GM12878 (cell line): Measurements from ENCODE around the gene DOCK9. TPM values are rescaled to one million over a fixed set of nuclear protein-coding genes. Genes with fewer than 3 reads are reported as not detected.
"Not testable (repeated sequence)": the region's sequence is repeated elsewhere in the genome, so short reads cannot be mapped to it uniquely, and the experiment has no call there.

Experiments used
- ATAC-seq: fragments of 200-7000 bp; cut with Tn5 transposase; 3 replicates; pipeline ENCODE4 v1.9.1; 2020; ENCODE audit warnings: mild to moderate bottlenecking, moderate library complexity
- BruUV-seq: library from RNA; stranded (reverse); fragments of 400-500 nt; replicated peaks from 2 replicates; lab custom pipeline; 2021; lab: Mats Ljungman, UMichigan
- CTCF ChIA-PET: fragments of 300-600 bp; sonication (Branson Sonifier 250); formaldehyde crosslinking; extraction: SDS; loops from one replicate; lab custom pipeline; 2021; ENCODE audit warnings: inconsistent platforms; lab: Yijun Ruan, JAX
- POLR2A ChIA-PET: fragments of 350-600 bp; formaldehyde crosslinking; extraction: SDS; loops from one replicate; lab custom pipeline; 2021; ENCODE audit warnings: inconsistent platforms; lab: Charles Lee
- RAD21 ChIA-PET: fragments of 300-600 bp; sonication (Branson Sonifier 250); formaldehyde crosslinking; loops from one replicate; lab custom pipeline; 2023; ENCODE audit warnings: antibody characterized with exemption; ENCODE audit not compliant: unreplicated experiment; lab: Charles Lee
- SMC1A ChIA-PET: fragments of 300-600 bp; sonication (Branson Sonifier 250); formaldehyde crosslinking; loops from one replicate; lab custom pipeline; 2023; ENCODE audit not compliant: unreplicated experiment, uncharacterized antibody; lab: Charles Lee
- DNase-seq: peaks from one replicate; pipeline ENCODE4 v3.0.0-alpha.2; 2011; ENCODE audit warnings: low read depth, low spot score
- FAIRE-seq: peaks from 3 replicates; lab custom pipeline; 2011; peaks lifted over from hg19 to GRCh38; lab: Jason Lieb, UNC
- H2AFZ ChIP-seq: 2 replicates; pipeline ENCODE4 v1.6.0; 2011; ENCODE audit warnings: low read depth, low read length, control low read depth; ENCODE audit not compliant: control insufficient read depth
- H3K27ac ChIP-seq: 2 replicates; pipeline ENCODE4 v1.5.1; 2011; ENCODE audit warnings: control low read depth; ENCODE audit not compliant: control insufficient read depth, insufficient read depth
- H3K27me3 ChIP-seq, 2 experiments: replicated peaks in 1 of 2; 2 replicates each; pipeline versions ENCODE4 v1.6.0 to v1.6.1; 2011; ENCODE audit warnings: low read length in 1 of 2; ENCODE audit not compliant: control insufficient read depth in 2 of 2, insufficient read depth in 2 of 2
- H3K36me3 ChIP-seq, 2 experiments: 2 replicates each; pipeline ENCODE4 v1.5.1; 2011; ENCODE audit warnings: low read length in 1 of 2; ENCODE audit not compliant: control insufficient read depth in 2 of 2, insufficient read depth in 2 of 2
- H3K4me1 ChIP-seq: 2 replicates; pipeline ENCODE4 v1.6.1; 2011; ENCODE audit warnings: mild to moderate bottlenecking, low read length, moderate library complexity, mixed read lengths; ENCODE audit not compliant: control insufficient read depth, insufficient read depth
- H3K4me2 ChIP-seq: 2 replicates; pipeline ENCODE4 v1.6.0; 2011; ENCODE audit warnings: control low read depth; ENCODE audit not compliant: control insufficient read depth, insufficient read depth
- H3K4me3 ChIP-seq: fragments of 200-600 bp; sonication (generic); 2 replicates; pipeline ENCODE4 v1.5.1; 2016
- H3K79me2 ChIP-seq: 2 replicates; pipeline ENCODE4 v1.6.0; 2011; ENCODE audit warnings: low read length; ENCODE audit not compliant: control insufficient read depth, insufficient read depth
- H3K9ac ChIP-seq: 2 replicates; pipeline ENCODE4 v1.8.0; 2011; ENCODE audit warnings: low read length, control low read depth, mixed read lengths; ENCODE audit not compliant: control insufficient read depth, insufficient read depth
- H3K9me3 ChIP-seq: replicated peaks from 3 replicates; pipeline ENCODE4 v1.5.1; 2011; ENCODE audit warnings: mild to moderate bottlenecking, low read length; ENCODE audit not compliant: control insufficient read depth, insufficient read depth
- H4K20me1 ChIP-seq: 2 replicates; pipeline ENCODE4 v1.6.0; 2011; ENCODE audit not compliant: control insufficient read depth, insufficient read depth
- EGR1 ChIP-seq, 2 experiments: IDR thresholded peaks; 1 replicate in 1 of 2; 2 replicates in 1 of 2; pipeline ENCODE4 v1.6.1; 2011 to 2012; ENCODE audit warnings: low read depth in 2 of 2, low read length in 2 of 2, borderline replicate concordance in 1 of 2, mild to moderate bottlenecking in 1 of 2, moderate library complexity in 1 of 2
- FOXM1 ChIP-seq: IDR thresholded peaks from 2 replicates; pipeline ENCODE4 v1.6.1; 2012; ENCODE audit warnings: low read depth, mild to moderate bottlenecking, inconsistent platforms, low read length, moderate library complexity
- NFYA ChIP-seq: IDR thresholded peaks from 2 replicates; pipeline ENCODE4 v1.6.1; 2011; ENCODE audit warnings: low read depth, mild to moderate bottlenecking, low read length, improper control_type of control experiment, borderline replicate concordance
- YBX1 ChIP-seq: fragments of 450-650 bp; IDR thresholded peaks from 2 replicates; pipeline ENCODE4 v1.6.1; 2016; ENCODE audit warnings: antibody characterized with exemption
- YY1 ChIP-seq: IDR thresholded peaks from 2 replicates; pipeline ENCODE4 v1.6.1; 2011; ENCODE audit warnings: low read depth, mild to moderate bottlenecking, low read length
- WGBS: methylation state at CpG from one replicate; pipeline ENCODE4 v1.1.6; 2016; ENCODE audit warnings: low lambda C conversion rate; ENCODE audit not compliant: insufficient replicate concordance, insufficient coverage; ENCODE audit errors: missing lambda C conversion rate; 5-methylcytosine and 5-hydroxymethylcytosine counted together
- in situ Hi-C: fragments of 300-500 bp; cut with MboI; formaldehyde crosslinking; loops from 9 replicates; pipeline ENCODE4 v1.14.3; 2018; ENCODE audit warnings: mixed read lengths
- intact Hi-C: fragments of 100-400 bp; cut with micrococcal nuclease; formaldehyde crosslinking; loops from one replicate; pipeline ENCODE4 v1.14.2; 2022; ENCODE audit not compliant: unreplicated experiment
- polyA plus RNA-seq, 11 experiments: library from polyadenylated mRNA; depleted of rRNA in 4 of 11; unstranded in 6 of 11; stranded (reverse) in 5 of 11; fragments of >200 nt; fragmentation: Nextera tagmentation in 4 of 11; fragmentation: Illumina TruSeq in 1 of 11; extraction: Ambion mirVana in 4 of 11; extraction: Trizol in 1 of 11; gene quantifications; 1 replicate in 1 of 11; 2 replicates in 10 of 11; pipeline versions ENCODE4 v1.2.1 to v1.2.3, GENCODE V29; 2011 to 2016; ENCODE audit warnings: inconsistent platforms in 2 of 11, missing spikeins in 2 of 11, low read depth in 1 of 11
- total RNA-seq, 4 experiments: library from RNA; depleted of rRNA in 3 of 4; stranded (reverse); fragments of >200 nt in 3 of 4; fragmentation: Illumina TruSeq in 1 of 4; extraction: Trizol in 1 of 4; gene quantifications; 2 replicates each; pipeline versions ENCODE4 v1.2.1 to v1.2.3, GENCODE V29; 2013 to 2021
- TF ChIP-seq, protein P1 (sequence below): fragments of 150-350 bp; IDR thresholded peaks from 2 replicates; pipeline ENCODE4 v1.6.1; 2016; ENCODE audit warnings: low read depth, low read length

The DOCK9 gene
- total and polyA plus RNA-seq, 10 of the 15 experiments (the other 5 are each of a cell fraction or from before 2014, with no cell fraction given): 0.09 to 2.9 (median 0.74) TPM

DNA sequence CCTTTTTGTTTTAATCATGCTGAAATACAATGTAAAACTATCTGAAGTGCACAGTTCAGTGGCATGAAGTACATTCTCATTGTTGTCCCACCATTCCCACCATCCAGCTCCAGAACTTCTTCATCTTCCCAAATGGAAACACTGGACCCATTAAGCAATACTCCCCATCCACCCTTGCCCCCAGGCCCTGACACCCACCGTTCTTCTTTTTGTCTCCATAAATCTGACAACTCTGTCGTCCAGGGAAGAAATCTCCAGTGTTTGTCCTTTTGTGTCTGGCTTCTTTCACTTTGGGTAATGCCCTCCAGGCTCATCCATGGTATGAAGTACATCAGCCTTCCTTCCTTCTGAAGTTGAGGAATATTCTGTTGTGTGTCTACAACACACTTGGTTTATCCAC, 222.7 kb downstream of the DOCK9 start:
- RAD21 ChIA-PET: no interaction called here
- H3K27ac ChIP-seq: no peak overlapping the region
- SMC1A ChIA-PET: no interaction called here
- intact Hi-C loops: no loop called here
- no peak overlapping the region for H3K4me3 ChIP-seq
- no peaks in the 10 kb centered on the region for H3K4me1 ChIP-seq
- H3K9ac ChIP-seq: no peak overlapping the region
- POLR2A ChIA-PET: interaction anchor here (0.6 kb wide), 1 partner anchor 133 kb away, joined by 3 read pairs; no protein-coding TSS in a partner anchor
- FAIRE-seq: no peak
- DNase-seq: no peak
- no peak overlapping the region for H3K4me2 ChIP-seq
- no peak overlapping the region for H2AFZ ChIP-seq
- TF ChIP-seq FOXM1 (no peak), YY1 (no peak), NFYA (no peak), EGR1 (IDR thresholded peaks at IDR 0.05; ENCODE audit: borderline replicate concordance in 1 of 2, low read depth in 2 of 2, low read length in 2 of 2) (no peak), YBX1 (no peak)
- TF ChIP-seq, protein P1, sequence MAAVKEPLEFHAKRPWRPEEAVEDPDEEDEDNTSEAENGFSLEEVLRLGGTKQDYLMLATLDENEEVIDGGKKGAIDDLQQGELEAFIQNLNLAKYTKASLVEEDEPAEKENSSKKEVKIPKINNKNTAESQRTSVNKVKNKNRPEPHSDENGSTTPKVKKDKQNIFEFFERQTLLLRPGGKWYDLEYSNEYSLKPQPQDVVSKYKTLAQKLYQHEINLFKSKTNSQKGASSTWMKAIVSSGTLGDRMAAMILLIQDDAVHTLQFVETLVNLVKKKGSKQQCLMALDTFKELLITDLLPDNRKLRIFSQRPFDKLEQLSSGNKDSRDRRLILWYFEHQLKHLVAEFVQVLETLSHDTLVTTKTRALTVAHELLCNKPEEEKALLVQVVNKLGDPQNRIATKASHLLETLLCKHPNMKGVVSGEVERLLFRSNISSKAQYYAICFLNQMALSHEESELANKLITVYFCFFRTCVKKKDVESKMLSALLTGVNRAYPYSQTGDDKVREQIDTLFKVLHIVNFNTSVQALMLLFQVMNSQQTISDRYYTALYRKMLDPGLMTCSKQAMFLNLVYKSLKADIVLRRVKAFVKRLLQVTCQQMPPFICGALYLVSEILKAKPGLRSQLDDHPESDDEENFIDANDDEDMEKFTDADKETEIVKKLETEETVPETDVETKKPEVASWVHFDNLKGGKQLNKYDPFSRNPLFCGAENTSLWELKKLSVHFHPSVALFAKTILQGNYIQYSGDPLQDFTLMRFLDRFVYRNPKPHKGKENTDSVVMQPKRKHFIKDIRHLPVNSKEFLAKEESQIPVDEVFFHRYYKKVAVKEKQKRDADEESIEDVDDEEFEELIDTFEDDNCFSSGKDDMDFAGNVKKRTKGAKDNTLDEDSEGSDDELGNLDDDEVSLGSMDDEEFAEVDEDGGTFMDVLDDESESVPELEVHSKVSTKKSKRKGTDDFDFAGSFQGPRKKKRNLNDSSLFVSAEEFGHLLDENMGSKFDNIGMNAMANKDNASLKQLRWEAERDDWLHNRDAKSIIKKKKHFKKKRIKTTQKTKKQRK: no peak
- H3K9me3 ChIP-seq: peaks cover 5% of the 10 kb centered on the region; the same call in 2 of the 3 replicates
- no peaks in the 10 kb centered on the region for H4K20me1 ChIP-seq
- in situ Hi-C loops: no loop called here
- H3K27me3 ChIP-seq: peaks cover 0 to 4% of the 10 kb centered on the region in 2 experiments; a peak in 3 of 4 replicates
- no TSS peak for BruUV-seq
- CTCF ChIA-PET: no interaction called here
- WGBS: 56% methylated on average over 2 of the region's 2 CpGs
- no peaks in the 10 kb centered on the region for H3K79me2 ChIP-seq
- H3K36me3 ChIP-seq: no peaks in the 10 kb centered on the region
- no peak for ATAC-seq

- SMC1A ChIA-PET, ATAC-seq, H3K4me3 ChIP-seq, in situ Hi-C loops, DNase-seq, H3K4me2 ChIP-seq, CTCF ChIA-PET, H3K36me3 ChIP-seq, H3K9me3 ChIP-seq, H4K20me1 ChIP-seq, H3K79me2 ChIP-seq, H2AFZ ChIP-seq, intact Hi-C loops, H3K4me1 ChIP-seq, BruUV-seq, H3K27me3 ChIP-seq, POLR2A ChIA-PET, FAIRE-seq, H3K9ac ChIP-seq, RAD21 ChIA-PET, H3K27ac ChIP-seq: not testable (repeated sequence)
- WGBS: 37% methylated on average over 4 of the region's 4 CpGs
Measured at GRCh38 chr13:98754468-98754867, 223.4 kb downstream of the DOCK9 start.
